ENCODE measurements around the gene STIP1.

Gene STIP1

DNA sequence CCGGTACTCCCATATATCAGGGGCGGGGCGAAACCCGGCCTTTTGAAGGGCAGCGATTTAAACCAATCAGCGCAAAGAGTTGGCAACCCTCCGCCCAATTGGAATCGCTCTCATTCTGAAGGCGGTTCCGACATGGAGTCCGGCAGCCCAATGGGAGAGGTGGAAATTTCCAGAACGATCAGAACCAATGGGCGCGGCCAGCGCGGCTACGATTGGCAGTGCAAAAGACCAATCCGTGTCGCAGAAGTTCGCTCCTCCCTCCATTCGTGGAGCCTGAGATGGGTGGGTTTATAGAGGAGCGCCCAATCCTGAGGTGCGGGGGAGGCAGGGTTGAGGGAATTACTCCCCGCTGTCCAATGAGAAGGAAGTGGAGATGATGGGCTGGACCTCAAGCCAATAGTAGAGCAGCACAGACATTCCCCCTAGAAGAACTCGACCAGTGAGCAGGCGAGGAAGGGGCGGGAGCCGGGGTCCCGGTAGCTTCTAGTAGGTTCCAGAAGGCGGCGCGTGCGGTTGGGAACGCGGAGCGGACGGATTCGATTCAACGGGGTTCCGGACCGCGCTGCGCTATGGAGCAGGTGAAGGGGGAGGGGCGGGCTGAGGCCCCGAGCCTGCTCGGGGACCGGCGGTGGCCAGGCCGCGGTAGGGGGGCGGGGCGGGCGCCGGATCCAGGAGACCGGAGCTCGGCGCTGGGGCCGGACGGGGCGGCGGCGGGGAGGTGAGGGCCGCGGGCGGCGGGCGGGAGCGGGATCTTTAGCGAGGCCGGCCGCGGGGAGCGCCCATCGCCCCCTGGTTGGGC, at the start of gene STIP1:
TSS of gene STIP1 (plus strand) at position 479 of the 799 bp plus-strand sequence. CDS start at position 570, 91 bp downstream.
- DNase-seq (ENCODE audit: low read depth), result peak; percentile 100

DNA sequence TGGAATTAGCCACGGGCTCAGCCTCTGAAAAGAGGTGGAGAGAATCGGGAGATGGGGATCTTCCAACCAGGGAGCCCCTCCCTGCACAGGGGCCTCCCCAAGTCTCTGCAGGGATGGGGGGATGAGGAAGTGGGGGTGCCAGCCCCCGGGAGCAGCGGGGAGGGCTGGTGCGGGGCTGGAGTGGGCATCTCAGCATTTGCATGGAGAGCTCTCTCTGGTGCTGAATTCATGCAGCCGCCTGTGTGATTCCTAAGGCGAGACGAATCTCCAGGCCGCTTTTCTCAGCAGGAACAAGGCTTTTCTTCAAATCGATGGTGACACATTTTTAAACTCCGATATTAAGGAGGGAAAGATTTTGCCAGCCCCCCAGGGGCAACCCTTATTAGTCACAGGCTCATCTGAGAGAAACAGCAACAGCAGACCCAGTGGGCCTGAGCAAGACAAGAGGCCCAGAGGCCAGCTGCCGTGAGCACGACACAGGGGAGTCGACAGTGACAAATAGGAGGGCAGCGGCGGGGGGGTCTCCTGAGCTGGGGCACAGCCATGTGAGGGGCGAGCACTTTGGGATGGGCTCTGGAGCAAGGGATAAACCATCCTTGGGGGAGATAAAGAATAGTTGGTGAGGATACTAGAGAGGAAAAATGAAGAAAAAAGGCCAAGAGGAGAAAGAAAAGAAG, 49.1 kb upstream of the STIP1 start:
- DNase-seq (ENCODE audit: low read depth), result no peak

DNA sequence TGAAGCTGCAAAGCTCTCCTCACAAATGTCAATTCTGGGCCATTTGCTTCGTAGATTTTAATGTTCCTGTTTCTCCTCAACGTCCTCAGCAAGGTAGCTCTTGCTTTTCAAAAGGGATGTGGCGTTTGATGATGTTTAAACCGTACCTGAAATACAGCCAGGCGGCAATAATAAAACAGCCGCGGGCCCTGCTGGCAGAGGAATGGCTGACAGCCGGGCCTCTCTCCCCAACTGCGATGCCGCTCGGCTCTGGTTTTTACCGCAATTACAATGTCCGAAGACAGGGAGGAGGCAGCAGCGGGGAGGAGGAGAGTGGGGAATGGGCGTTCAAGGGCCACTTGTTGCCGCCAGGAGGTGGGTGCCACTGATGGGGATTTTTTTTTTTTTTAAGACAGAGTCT, 47.6 kb upstream of the STIP1 start:
- DNase-seq (ENCODE audit: low read depth), result no peak

DNA sequence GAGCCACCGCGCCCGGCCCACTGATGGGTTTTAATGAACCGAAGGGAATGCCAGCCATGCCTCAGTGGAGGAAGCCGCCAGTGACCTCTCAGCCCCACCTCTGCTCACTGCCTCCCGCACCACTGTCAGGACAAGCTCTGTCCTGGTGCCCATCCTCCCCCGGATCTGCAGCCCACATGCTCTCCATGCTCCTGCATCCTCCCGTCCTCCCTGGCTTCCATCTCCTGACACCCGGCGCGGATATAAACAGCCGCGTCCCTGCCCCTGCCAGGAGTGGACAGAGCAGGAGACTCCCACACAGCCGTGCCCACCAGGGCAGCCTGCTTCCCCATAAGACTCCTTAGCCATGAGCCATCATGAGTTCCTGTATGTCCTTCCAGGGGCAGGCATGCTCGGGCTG, 46.9 kb upstream of the STIP1 start:
- no peak for DNase-seq (ENCODE audit: low read depth)

DNA sequence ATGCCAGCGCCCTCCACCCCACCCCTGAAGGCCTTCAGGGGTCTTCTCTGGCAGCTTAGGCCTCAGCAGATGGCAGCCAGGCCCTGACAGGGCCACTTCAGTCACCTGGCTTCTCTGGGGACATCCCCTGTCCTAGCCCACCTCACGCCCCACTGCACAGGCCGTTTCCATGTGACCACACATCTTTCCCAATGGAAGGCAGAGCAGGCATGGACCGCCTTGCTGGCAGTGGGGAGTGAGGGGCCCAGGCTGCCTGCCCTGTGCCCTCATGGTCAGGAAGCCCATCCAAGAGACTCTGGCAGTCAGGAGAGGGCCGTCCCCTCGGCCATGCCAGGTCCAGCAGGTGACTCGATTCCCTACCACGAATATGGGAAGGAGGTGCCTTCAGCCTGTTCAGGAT, 45.9 kb upstream of the STIP1 start:
- no peak for DNase-seq (ENCODE audit: low read depth)

DNA sequence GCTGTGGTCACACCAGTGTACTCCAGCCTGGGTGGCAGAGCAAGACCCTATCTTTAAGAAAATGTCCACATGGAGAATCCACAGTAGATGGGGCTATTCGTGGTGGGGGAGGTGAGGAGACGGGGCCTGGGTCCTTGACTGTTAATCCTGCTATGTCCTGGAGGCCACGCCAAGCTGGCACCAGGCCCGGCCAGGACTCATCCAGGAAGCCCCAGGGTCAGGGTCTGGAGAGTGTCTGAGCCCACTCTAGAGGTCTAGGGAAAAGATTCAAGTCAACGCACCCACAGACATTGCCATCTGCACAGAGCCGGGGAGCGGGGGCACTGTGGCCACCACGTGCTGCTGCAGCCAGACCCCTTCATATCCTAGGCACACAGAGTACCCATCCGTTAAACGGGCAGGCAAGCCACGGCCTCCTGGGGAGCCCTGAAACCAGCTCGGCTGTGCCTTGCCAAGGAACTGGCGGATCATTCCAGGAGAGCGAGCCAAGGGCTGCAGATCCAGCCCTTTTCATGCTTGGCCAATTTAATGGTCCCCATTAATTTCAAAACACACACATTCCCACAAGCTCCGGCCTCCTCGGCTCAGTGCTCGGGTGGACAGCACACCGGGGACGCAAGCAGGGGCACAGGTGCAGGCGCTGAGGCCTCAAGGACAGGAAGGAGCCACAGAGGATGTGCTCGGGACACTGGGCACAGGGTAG, 44.7 kb upstream of the STIP1 start:
- no peak for DNase-seq (ENCODE audit: low read depth)

GRCh38 chr11:64144587-64145472, 41.1 kb upstream of the STIP1 start:
- DNase-seq (ENCODE audit: low read depth), result no peak

- DNase-seq (ENCODE audit: low read depth), result no peak
Observed at GRCh38 chr11:64146036-64146955, 39.7 kb upstream of the STIP1 start.

DNA sequence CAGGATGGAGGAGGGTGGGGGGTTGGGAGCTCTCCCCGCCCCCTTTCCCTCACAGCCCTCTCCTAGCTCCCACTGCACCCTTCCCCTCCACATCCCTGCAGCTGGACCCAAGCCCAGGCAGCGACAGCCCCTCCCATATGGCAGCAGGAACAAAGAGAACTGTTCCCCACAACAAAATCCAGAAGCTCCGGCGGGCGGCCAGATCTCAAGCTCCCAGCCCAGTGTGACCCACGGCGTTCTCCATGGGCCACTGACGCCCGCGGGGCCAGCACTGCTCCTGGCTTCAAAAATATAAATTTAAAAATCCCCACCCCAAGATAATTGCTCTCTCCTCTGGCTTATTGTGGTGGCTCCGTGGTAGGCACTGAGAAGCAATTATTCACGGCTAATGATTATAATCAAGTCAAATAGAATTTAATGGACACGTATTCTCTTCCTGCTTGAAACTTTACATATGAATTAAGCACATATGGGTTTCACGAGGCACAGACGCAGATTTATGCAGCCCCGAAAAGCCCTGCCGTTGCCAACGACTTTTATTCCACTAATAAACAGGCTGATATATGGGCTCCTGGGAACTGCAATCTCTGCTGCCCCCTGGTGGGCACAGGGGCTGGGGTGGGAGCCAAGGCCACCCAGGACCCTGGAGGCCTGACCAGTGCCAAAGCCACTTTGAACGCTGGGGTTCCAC, 37.6 kb upstream of the STIP1 start:
- DNase-seq (ENCODE audit: low read depth), result peak; percentile 50

- DNase-seq (ENCODE audit: low read depth), result no peak
Observed at GRCh38 chr11:64148917-64149617, 36.9 kb upstream of the STIP1 start.

GRCh38 chr11:64150051-64150450, 35.9 kb upstream of the STIP1 start:
- no peak for DNase-seq (ENCODE audit: low read depth)

DNA sequence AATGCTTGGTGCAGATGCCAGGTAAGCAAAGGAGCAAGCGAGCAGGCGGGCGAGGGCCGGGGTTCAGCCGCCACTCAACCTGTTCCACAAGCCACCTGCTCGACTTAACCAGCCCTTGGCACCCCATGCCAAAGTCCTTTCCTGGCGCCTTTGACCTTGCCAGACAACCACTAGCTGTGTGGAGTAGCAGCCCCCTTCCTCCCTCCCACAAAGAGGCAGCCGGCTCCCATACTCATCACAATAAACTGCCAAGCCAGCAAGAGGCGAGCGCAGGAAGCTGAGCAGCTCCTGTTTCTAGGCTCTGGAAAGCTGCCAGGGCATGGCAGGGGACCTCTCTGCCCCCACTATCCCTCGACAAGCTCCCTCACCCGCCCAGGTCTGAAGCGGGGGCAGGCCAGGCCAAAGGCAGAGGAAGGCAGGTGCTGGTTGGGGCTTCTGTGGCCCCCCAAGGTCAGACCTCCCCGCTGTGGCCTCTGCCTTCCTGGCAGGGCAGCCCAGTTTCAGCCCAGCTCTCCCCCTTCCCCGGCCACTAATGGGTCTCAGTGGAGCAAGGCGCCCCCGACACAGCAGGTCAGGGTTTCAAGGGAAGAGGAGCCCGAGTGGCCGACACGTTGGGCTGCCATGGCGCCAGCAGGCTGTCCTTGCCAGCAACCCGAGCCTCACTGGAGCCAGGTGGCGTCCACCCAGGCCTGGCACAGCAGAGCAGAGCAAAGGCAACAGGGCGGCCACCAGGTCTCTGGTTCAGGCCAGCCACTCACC, 35.3 kb upstream of the STIP1 start:
- DNase-seq (ENCODE audit: low read depth), result no peak

DNA sequence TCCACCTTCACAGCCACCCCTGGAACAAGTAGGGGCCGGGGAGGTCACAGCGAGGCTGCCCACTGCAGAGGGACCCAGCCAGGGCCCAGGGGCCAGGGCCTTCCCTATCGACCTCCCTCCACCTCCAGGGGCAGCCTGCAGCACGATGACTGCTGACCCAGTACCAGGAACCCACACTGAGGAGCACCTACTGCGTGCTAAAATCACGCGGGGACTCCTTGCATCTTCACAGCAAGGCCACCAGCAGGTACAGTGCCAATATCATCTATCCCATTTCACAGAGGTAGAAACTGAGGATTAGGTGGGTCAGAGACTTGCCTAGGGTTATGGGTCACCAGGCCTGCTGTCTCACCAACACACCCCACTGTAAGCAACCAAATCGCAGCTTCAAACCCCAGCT, 34.6 kb upstream of the STIP1 start:
- no peak for DNase-seq (ENCODE audit: low read depth)

DNA sequence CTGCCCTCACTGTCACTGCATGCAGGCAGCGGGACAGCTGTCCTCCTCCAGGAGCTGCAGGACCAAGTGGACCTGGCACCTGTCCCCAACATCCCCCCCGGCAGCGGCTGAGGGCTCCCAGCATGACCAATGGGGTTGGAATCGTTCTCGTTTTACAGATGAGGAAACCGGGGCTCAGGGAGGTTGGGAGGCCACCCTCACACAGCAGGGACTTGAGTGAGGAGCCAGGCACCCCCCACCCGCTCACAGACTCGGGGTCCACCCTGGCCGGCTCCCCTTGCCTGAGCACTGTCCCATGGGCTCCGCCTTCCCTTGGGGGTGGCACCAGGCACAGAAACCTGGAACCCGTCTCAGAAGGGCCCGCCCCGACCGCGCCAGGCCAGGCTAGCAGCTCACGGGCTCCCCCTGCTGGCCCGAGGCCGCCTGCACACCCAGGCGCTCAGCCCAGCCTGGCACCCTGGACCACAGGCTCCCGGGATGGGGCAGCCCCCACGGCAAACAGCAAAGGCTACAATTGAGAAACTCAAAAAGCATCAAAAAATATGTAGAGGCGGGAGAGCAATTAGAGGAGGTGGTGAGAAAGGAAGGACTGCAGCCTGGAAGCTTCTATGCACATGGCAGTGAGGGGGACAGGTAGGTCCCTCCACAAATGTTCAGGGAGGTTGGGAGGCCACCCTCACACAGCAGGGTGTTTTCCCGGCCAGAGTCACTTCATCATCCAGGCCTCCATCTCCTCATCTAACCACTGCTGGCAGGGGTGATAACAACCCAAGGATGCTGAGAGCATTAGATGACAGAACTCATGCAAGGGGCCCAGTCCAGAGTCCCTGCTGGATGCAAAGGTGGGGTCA, 32.9 kb upstream of the STIP1 start:
- no peak for DNase-seq (ENCODE audit: low read depth)

DNA sequence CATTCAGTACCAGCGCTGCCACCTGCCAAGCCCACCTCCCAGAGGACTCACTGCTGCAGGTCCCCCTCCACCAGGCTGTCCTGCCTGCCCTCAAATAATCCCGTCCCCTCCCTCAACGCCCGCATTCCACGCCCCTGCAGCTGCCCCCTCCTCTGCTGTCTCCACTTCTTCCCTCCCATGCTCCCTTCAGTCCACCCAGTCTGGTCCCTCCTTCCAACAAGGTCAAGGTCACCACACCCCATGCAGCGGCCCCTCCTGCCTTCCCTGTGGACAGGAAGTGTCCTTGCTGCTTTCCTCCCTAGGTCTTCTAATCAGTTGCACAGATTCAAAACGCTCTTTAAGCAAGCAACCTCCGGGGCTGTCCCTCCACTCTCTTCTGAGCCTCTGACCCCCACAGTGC, 32.2 kb upstream of the STIP1 start:
- DNase-seq (ENCODE audit: low read depth), result no peak

DNA sequence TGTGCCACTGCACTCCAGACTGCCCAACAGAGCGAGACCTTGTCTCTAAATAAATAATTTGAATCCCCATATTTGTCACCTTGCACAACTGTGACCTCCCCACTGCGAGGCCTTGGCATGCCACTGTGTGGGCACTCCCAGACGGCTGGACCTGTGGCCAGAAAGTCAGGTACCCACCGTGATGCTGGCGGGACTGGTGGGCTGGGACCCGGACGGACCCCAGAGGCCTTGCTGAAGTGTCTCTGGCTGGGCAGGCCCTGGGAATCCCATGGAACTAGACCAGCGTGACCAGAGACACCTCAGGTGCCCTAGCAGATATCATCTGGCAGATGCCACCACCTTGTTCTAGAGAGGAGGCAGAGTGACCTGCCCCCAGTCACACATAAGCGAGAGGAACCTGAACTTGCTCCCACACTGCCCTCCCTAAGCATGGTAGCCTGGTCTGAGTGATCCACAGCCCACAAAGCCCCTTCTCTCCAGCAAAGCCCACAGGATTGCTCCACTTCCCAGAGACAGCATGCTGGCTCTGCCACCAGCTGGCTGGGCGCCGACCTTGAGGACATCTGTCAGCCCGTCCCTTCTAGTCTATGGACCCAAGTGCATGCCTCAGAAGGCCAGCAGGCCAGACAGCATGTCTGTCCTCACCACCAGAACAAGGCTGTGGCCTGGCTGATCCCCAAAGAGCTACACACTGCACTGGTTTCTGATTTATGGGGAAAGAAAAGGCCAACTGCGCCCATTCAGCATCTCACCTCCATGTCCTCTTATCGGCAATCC, 29.5 kb upstream of the STIP1 start:
- no peak for DNase-seq (ENCODE audit: low read depth)
